ENCODE data around the gene SIRPA. TPM values are rescaled to one million over a fixed set of nuclear protein-coding genes. Genes with fewer than 3 reads are reported as not detected.

The SIRPA gene
- polyA plus RNA-seq (2011; rRNA removed) (21.2 and 27.7 TPM in 2 replicates), polyA minus RNA-seq (2011; rRNA and poly(A)+ RNA removed) (15.5 and 20.6 TPM in 2 replicates)

DNA sequence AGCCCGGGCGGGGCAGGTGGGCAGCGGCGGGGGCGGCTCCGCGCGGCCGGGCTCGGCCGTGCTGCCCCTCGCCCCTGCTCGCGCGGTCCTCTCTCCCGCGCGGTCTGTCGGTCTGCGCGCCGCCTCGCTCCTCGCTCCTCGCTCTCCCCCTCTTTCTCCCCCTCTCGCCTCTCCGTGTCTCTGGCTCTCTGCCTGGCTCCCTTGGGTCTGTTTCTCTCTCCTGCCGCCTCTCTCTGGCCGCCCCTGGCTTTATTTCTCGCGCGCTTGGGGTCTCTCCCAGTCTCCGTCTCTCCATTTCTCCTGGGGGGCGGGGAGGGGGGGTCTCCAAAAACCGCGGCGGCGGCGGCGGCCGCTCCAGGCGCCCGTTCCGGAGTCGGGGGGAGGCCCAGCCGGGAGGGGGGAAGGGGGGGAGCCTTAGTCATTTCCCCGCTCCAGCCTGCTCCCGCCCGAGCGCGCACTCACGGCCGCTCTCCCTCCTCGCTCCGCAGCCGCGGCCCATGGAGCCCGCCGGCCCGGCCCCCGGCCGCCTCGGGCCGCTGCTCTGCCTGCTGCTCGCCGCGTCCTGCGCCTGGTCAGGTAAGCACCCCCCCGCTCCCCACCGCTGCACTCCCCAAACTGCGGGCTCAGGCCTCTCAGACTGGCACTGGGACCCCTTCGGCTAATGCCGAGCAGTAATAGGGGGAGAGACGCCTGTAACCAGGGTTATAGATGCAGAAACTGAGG lies at the start of gene SIRPA:
TSS of gene SIRPA (plus strand) at position 457 of the 723 bp plus-strand sequence. CDS start at position 498, 41 bp downstream.
- TF ChIP-seq, protein P1, sequence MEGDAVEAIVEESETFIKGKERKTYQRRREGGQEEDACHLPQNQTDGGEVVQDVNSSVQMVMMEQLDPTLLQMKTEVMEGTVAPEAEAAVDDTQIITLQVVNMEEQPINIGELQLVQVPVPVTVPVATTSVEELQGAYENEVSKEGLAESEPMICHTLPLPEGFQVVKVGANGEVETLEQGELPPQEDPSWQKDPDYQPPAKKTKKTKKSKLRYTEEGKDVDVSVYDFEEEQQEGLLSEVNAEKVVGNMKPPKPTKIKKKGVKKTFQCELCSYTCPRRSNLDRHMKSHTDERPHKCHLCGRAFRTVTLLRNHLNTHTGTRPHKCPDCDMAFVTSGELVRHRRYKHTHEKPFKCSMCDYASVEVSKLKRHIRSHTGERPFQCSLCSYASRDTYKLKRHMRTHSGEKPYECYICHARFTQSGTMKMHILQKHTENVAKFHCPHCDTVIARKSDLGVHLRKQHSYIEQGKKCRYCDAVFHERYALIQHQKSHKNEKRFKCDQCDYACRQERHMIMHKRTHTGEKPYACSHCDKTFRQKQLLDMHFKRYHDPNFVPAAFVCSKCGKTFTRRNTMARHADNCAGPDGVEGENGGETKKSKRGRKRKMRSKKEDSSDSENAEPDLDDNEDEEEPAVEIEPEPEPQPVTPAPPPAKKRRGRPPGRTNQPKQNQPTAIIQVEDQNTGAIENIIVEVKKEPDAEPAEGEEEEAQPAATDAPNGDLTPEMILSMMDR (IDR thresholded peaks at IDR 0.05; ENCODE audit: low read depth, low read length) = no peak
- Histone ChIP-seq H3K27ac (ENCODE audit: low read depth, low read length) (peak within 1 kb of the TSS; percentile 75), H3K9me3 (ENCODE audit: control insufficient read depth, insufficient read depth, low read length) (no peaks in the 10 kb centered on the region), H3K4me3 (ENCODE audit: low read depth, low read length) (peak within 1 kb of the TSS; percentile 86), H3K27me3 (ENCODE audit: control insufficient read depth, insufficient read depth, low read length) (no peaks in the 10 kb centered on the region)
- POLR2A ChIA-PET = no interaction called here
- no peak for DNase-seq (ENCODE audit: low read depth, low spot score)
- CTCF ChIA-PET = interaction anchor here (1.0 to 1.9 kb wide), 3 partner anchors 93 to 118 kb away, joined by 4 to 13 read pairs (median 4); no protein-coding TSS in a partner anchor

GRCh38 chr20:1845701-1846100 lies 49.5 kb upstream of the SIRPA start:
- H3K27ac ChIP-seq (ENCODE audit: low read depth, low read length) = peak overlapping the region; percentile 75
- TF ChIP-seq, protein P1 (IDR thresholded peaks at IDR 0.05; ENCODE audit: low read depth, low read length) = no peak
- POLR2A ChIA-PET = interaction anchor here (0.6 to 1.7 kb wide), 5 partner anchors 22 to 934 kb away, joined by 3 to 10 read pairs (median 3); no protein-coding TSS in a partner anchor
- no peak overlapping the region for H3K4me3 ChIP-seq (ENCODE audit: low read depth, low read length)
- CTCF ChIA-PET = no interaction called here
- H3K27me3 ChIP-seq (ENCODE audit: control insufficient read depth, insufficient read depth, low read length) = no peaks in the 10 kb centered on the region
- no peak for DNase-seq (ENCODE audit: low read depth, low spot score)
- no peaks in the 10 kb centered on the region for H3K9me3 ChIP-seq (ENCODE audit: control insufficient read depth, insufficient read depth, low read length)

DNA sequence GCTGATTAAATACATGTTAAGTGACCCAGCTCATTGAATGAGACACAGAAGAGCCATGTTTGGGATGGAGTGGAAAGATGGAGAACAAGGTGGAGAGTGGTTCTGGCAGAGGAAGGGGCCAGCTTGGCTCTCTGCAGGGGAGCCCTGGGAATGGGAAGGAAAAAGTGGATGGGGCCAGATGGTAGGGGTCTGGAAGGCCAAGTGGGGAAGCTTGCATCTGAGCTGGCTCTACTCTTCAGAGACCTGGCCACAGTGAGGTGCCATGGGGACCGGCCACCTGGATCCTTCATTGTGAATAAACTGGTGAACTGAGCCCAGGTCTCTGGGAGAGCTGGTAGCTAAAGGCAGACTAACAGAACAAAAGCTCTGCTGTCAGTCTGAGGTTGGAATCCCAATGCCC lies 48.9 kb upstream of the SIRPA start:
- no peaks in the 10 kb centered on the region for H3K9me3 ChIP-seq (ENCODE audit: control insufficient read depth, insufficient read depth, low read length)
- no peak for DNase-seq (ENCODE audit: low read depth, low spot score)
- CTCF ChIA-PET = interaction anchor here (1.1 kb wide), 1 partner anchor 82 kb away, joined by 4 read pairs; no protein-coding TSS in a partner anchor
- no peaks in the 10 kb centered on the region for H3K27me3 ChIP-seq (ENCODE audit: control insufficient read depth, insufficient read depth, low read length)
- no peak overlapping the region for H3K27ac ChIP-seq (ENCODE audit: low read depth, low read length)
- POLR2A ChIA-PET = interaction anchor here (0.6 kb wide), 1 partner anchor 1016 kb away, joined by 3 read pairs; no protein-coding TSS in a partner anchor
- no peak overlapping the region for H3K4me3 ChIP-seq (ENCODE audit: low read depth, low read length)
- TF ChIP-seq, protein P1 (IDR thresholded peaks at IDR 0.05; ENCODE audit: low read depth, low read length) = no peak

DNA sequence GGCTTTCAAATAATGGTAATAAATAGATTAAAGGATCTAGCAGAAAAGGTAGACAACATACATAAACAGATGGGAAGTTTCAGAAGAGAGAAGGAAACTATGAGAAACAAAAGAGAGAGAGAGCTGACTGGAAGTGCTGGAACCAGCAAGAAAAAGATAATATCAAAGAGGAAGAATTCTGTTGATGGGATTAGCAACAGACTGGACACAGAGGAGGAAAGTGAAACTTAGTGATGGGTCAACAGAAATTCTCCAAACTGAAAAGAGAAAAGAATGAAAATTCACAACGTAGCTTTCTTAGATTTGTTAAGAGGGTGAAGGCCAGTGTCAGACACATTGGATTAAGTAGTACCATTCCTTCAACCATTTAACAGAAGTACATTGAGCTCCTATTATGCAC lies 48.3 kb upstream of the SIRPA start:
- TF ChIP-seq, protein P1 (IDR thresholded peaks at IDR 0.05; ENCODE audit: low read depth, low read length) = no peak
- no peaks in the 10 kb centered on the region for H3K27me3 ChIP-seq (ENCODE audit: control insufficient read depth, insufficient read depth, low read length)
- H3K4me3 ChIP-seq (ENCODE audit: low read depth, low read length) = no peak overlapping the region
- H3K9me3 ChIP-seq (ENCODE audit: control insufficient read depth, insufficient read depth, low read length) = no peaks in the 10 kb centered on the region
- POLR2A ChIA-PET = interaction anchor here (0.6 kb wide), 1 partner anchor 1017 kb away, joined by 3 read pairs; no protein-coding TSS in a partner anchor
- CTCF ChIA-PET = interaction anchor here (1.1 kb wide), 1 partner anchor 83 kb away, joined by 4 read pairs; no protein-coding TSS in a partner anchor
- no peak for DNase-seq (ENCODE audit: low read depth, low spot score)
- no peak overlapping the region for H3K27ac ChIP-seq (ENCODE audit: low read depth, low read length)

DNA sequence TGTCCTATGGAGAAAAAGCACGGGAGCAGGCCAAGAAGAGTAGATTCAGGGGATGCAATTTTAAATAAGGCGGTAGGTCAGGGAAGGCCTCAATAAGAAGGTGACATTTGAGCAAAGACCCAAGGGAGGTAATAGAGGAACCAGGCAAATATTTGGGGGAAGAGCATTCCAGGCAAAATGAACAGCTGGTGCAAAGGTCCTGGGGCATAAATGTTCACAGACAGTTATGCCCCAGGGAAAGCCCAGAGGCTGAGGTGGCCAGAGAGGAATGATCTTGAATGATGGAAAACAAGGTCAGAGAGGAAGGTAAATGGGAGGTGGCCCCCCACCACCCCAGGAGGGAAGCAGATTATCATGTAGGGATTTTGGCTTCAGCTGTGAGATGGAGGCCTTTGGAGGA lies 47.4 kb upstream of the SIRPA start:
- no peaks in the 10 kb centered on the region for H3K9me3 ChIP-seq (ENCODE audit: control insufficient read depth, insufficient read depth, low read length)
- H3K27ac ChIP-seq (ENCODE audit: low read depth, low read length) = no peak overlapping the region
- ChIA-PET CTCF (no interaction called here), POLR2A (no interaction called here)
- no peak overlapping the region for H3K4me3 ChIP-seq (ENCODE audit: low read depth, low read length)
- TF ChIP-seq, protein P1 (IDR thresholded peaks at IDR 0.05; ENCODE audit: low read depth, low read length) = no peak
- H3K27me3 ChIP-seq (ENCODE audit: control insufficient read depth, insufficient read depth, low read length) = no peaks in the 10 kb centered on the region
- DNase-seq (ENCODE audit: low read depth, low spot score) = no peak
